Omental fat pad (tissue), 4 donors: ENCODE data around the gene KCNJ15. TPM values are rescaled to one million over a fixed set of nuclear protein-coding genes. Genes with fewer than 3 reads are reported as not detected.

ENCODE experiments used
- ATAC-seq: fragments of 150-250 bp; one replicate; pipeline ENCODE4 v1.9.1; 2016; ENCODE audit warnings: mild to moderate bottlenecking, moderate library complexity; ENCODE audit not compliant: low FRiP score
- DNase-seq: peaks from one replicate; pipeline ENCODE4 v3.0.0-alpha.2; 2019; ENCODE audit warnings: low spot score
- CTCF ChIP-seq, 3 donors: fragments of 450-650 bp; IDR thresholded peaks; one replicate each; pipeline ENCODE4 v1.5.1; 2016 to 2017; ENCODE audit warnings: antibody characterized with exemption in 3 of 3, mild to moderate bottlenecking in 3 of 3, moderate library complexity in 2 of 3
- total RNA-seq, 4 donors: library from RNA; depleted of rRNA; stranded (reverse); fragments of >200 nt; gene quantifications; one replicate each; pipeline ENCODE4 v1.1.0, GENCODE V29; 2016

Gene KCNJ15
- total RNA-seq, 4 donors from 2014 or later = 1.2 to 12.1 (median 2.7) TPM

DNA sequence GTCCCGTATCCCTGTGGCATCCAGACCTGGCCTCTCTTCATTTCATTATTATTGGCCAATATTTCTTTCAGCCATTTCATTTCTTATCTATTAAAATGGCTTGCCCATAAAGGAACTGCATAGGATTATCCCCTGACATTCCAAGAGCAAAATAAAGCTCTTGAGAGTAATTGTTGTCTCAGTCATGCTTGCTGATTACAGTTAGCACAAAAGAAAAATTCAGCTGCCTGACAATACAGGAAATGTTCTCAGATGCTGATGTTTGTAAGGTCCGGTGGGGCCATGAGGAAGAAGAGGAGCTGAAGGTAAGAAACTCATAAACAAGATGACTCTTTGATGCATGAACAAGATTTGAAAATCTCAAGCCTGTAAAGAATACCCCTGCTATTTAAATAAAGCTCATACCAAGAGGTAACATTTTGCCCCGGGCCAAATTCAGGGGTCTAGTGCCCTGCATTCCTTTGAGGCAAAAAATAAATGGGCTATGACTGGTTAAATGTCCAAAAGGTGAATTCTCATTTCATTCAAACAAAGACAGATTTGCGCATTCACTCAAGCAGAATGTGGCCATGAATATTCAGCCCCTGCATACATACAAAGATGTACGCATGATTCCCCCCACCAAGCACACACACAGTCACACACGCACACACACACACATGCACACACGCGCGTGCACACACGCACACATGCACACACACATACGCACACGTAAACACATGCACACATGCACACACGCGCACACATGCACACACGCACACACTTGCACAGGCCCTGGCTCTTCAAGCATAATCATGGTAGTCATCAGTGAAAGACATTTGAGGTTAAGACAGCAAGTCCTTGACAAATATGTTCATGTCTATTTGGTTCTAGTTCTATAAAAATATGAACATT lies 44.8 kb downstream of the KCNJ15 start:
- no peak for DNase-seq
- no peak for TF ChIP-seq CTCF (IDR thresholded peaks at IDR 0.05)
- ATAC-seq = no peak

- no peak for TF ChIP-seq CTCF (IDR thresholded peaks at IDR 0.05)
- no peak for DNase-seq
- ATAC-seq = peak; percentile 93
These were observed 46.5 kb downstream of the KCNJ15 start for GRCh38 chr21:38303300-38303699.

DNA sequence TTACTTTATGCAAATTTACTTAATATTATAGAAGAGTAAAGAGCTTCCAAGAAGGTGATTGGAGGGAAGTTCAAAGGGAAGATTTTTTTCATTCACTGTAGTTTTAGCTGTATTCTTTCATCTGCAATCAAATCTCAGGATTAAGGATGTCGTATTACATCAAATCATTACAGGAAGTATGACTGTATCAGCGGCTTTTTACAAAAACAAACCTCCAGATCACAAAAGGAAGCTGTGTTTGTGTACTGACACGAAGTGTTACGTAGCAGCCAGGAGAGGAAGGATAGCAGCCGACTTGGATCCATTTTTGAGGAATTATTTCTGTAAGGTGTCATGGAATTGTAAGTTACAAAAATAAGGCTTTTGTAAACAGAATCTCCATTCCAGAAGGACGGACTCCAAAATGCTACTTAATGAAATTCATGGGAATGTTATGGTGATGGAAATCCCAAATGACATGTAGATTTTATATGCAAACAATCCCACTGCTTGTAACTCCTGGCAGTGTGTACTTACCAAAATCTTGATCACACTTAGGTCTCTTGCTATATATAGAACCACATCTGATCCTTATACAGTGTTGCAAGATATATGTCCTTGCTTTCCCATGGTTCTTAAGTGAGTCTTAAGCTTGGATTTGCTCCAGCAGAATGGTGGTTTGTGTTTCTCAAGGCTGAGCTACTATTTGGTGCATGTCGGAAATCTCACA lies 49.8 kb downstream of the KCNJ15 start:
- DNase-seq = no peak
- ATAC-seq = no peak
- TF ChIP-seq CTCF (IDR thresholded peaks at IDR 0.05) = no peak

DNA sequence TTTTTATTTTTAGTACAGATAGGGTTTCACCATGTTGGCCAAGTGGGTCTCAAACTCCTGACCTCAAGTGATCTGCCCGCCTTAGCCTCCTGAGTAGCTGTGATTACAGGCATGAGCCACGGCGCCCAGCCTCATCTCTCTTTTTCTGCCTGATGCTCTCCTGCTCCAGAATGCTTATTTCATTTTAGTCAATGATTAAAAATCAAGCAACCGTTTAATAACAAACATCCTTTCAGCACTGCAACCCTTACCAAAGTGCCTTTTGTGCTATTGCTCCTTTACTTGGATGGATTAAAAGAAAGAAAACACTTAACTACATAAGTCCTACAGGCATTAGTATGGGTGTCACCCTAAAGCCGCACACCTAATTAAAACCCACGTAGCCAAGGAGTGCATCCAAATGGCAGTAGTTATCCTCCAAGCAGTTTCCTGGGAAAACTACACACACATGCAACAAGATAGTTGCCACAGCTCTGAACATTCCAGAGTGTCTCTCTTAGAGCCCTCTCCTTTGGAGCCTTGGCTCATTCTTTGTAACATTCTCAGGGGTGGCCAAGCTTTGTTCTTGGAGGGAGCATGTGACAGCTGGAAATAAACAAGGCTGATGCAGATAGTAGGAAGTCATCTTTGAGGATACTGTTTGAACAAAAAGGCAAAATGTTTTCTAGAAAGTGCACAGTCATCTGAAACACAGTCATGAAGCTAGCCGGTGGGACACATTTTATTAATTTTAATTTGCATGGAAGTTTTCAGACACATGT lies 51.2 kb downstream of the KCNJ15 start:
- no peak for DNase-seq
- no peak for TF ChIP-seq CTCF (IDR thresholded peaks at IDR 0.05)
- ATAC-seq = peak; percentile 16

DNA sequence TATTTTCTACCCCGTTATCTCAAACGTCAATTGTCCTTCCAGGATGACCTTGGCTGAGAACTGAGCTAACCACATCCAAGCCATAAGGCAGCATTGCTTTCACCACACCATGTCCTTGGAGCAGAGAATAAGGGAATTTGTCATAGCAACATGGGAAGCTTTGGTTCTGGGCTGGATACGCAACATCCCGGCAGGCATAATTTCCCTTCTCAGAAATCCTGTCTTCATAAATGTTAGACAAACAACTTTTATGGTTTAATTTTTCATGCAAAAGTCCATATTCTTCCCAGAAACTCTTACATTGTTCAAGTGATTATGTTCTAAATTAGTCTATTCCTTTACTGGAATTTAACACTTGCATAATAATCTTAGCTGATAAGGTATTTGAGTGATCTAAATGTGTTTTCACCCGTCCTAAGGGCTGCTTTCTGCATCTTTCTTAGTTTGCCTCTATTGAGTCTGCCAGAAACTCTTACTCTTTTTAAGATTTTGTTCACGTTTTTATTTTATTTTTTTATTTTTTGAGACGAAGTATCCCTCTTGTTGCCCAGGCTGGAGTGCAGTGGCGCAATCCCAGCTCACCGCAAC lies 51.8 kb downstream of the KCNJ15 start:
- no peak for TF ChIP-seq CTCF (IDR thresholded peaks at IDR 0.05)
- DNase-seq (no peak), ATAC-seq (peak; percentile 77)

DNA sequence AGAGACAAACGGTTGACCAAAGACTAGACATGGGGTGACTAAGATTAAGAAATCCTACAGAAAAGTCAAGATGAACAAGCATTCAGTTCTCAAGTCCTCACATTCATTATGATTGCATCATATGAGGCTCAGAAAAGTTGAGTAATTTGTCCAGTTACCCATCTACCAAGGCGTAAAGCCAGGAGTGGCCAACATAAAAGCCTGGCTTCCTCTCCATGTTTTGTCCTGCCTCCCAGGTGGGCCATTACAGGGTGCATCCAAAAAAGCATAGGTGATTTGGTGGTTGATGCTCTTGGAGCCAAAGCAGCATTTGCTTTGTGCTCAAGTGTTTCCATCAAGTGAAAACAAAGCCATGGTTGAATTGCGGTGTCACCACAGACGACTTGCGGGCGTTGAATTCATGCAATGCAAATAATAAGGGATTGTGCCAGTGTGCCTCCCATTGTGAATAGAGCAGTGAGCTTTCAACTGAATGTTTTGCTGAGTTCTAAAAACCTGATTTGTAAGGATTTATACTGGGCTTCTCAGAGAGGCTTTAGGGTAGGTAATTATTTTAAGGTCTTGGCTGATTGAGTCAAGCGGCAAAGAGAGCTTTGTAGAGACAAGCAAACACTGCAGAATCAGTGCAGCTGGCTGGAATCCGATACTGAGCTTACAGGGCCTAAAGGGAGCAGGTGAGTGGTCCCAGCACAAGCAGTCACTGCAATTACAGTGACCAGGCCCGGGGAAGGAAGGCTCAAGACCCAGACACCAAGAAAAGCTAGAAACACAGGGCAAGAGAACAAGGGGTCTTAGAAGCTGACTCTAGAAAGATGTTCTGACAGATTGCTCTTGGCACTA lies 54.1 kb downstream of the KCNJ15 start:
- DNase-seq (no peak), ATAC-seq (peak; percentile 37)
- TF ChIP-seq CTCF (IDR thresholded peaks at IDR 0.05) = no peak
